Measurements from ENCODE around the gene FOXN3.

GRCh38 chr14:89368490-89369477, 48.2 kb downstream of the FOXN3 start:
- TF ChIP-seq ELF1 (IDR thresholded peaks at IDR 0.05) (no peak), POLR2AphosphoS5 (IDR thresholded peaks at IDR 0.05; ENCODE audit: low read depth, low read length) (no peak), GABPA (IDR thresholded peaks at IDR 0.05; ENCODE audit: low read depth) (no peak), ZBTB33 (IDR thresholded peaks at IDR 0.05; ENCODE audit: borderline replicate concordance, low read depth) (no peak), FOSL2 (IDR thresholded peaks at IDR 0.05; ENCODE audit: borderline replicate concordance, low read depth) (no peak), RCOR1 (IDR thresholded peaks at IDR 0.05; ENCODE audit: low read length) (no peak), TCF12 (IDR thresholded peaks at IDR 0.05) (no peak), JUND (IDR thresholded peaks at IDR 0.05) (no peak), RAD21 (IDR thresholded peaks at IDR 0.05; ENCODE audit: low read length) (no peak)
- TF ChIP-seq, protein P1, sequence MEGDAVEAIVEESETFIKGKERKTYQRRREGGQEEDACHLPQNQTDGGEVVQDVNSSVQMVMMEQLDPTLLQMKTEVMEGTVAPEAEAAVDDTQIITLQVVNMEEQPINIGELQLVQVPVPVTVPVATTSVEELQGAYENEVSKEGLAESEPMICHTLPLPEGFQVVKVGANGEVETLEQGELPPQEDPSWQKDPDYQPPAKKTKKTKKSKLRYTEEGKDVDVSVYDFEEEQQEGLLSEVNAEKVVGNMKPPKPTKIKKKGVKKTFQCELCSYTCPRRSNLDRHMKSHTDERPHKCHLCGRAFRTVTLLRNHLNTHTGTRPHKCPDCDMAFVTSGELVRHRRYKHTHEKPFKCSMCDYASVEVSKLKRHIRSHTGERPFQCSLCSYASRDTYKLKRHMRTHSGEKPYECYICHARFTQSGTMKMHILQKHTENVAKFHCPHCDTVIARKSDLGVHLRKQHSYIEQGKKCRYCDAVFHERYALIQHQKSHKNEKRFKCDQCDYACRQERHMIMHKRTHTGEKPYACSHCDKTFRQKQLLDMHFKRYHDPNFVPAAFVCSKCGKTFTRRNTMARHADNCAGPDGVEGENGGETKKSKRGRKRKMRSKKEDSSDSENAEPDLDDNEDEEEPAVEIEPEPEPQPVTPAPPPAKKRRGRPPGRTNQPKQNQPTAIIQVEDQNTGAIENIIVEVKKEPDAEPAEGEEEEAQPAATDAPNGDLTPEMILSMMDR (IDR thresholded peaks at IDR 0.05), result no peak

Measured in SK-N-SH (cell line).